HepG2 (cell line): ENCODE results near the gene SV2B. TPM values are rescaled to one million over a fixed set of nuclear protein-coding genes. Genes with fewer than 3 reads are reported as not detected.

Experiments
- ATAC-seq: fragments of 200-7000 bp; cut with Tn5 transposase; 3 replicates; pipeline ENCODE4 v1.9.1; 2020; ENCODE audit warnings: mild to moderate bottlenecking, moderate library complexity
- BruUV-seq: library from RNA; stranded (reverse); fragments of 400-500 nt; replicated peaks from 2 replicates; lab custom pipeline; 2021; lab: Mats Ljungman, UMichigan
- CTCF ChIA-PET: fragments of 300-600 bp; formaldehyde crosslinking; extraction: SDS; loops from one replicate; lab custom pipeline; 2021; ENCODE audit warnings: low total read pairs, inconsistent platforms, low intra/inter-chr PET ratio; lab: Yijun Ruan, JAX
- POLR2A ChIA-PET: fragments of 350-600 bp; sonication (Branson Sonifier 250); formaldehyde crosslinking; loops from one replicate; lab custom pipeline; 2020; ENCODE audit warnings: antibody characterized with exemption, inconsistent platforms; lab: Yijun Ruan, JAX
- DNase-seq: peaks from one replicate; pipeline ENCODE4 v3.0.0-alpha.2; 2015; ENCODE audit warnings: low spot score
- FAIRE-seq: peaks from 3 replicates; lab custom pipeline; 2011; peaks lifted over from hg19 to GRCh38; lab: Jason Lieb, UNC
- H2AFZ ChIP-seq: one replicate; pipeline ENCODE4 v1.6.1; 2011; ENCODE audit warnings: low read length, inconsistent platforms
- H3K27ac ChIP-seq: fragments of 300-600 bp; 3 replicates; pipeline ENCODE4 v1.8.0; 2011; ENCODE audit warnings: mixed run types, mild to moderate bottlenecking, mixed read lengths, low read length, inconsistent platforms; ENCODE audit not compliant: insufficient read depth; ENCODE audit errors: extremely low read length
- H3K27me3 ChIP-seq, 2 experiments: fragments of 200-600 bp in 1 of 2; 2 replicates in 1 of 2; 3 replicates in 1 of 2; pipeline versions ENCODE4 v1.6.0 to v1.8.0; 2011; ENCODE audit warnings: low read length in 2 of 2, mild to moderate bottlenecking in 2 of 2, moderate library complexity in 2 of 2, inconsistent platforms in 1 of 2; ENCODE audit not compliant: insufficient read depth in 2 of 2, control insufficient read depth in 1 of 2
- H3K36me3 ChIP-seq, 2 experiments: fragments of 200-600 bp in 1 of 2; replicated peaks in 1 of 2; 2 replicates in 1 of 2; 3 replicates in 1 of 2; pipeline versions ENCODE4 v1.5.1 to v1.8.0; 2011; ENCODE audit warnings: low read length in 2 of 2, inconsistent platforms in 1 of 2; ENCODE audit not compliant: insufficient read depth in 2 of 2, control insufficient read depth in 1 of 2
- H3K4me1 ChIP-seq: 2 replicates; pipeline ENCODE4 v1.5.1; 2012; ENCODE audit warnings: low read length, inconsistent platforms; ENCODE audit not compliant: insufficient read depth
- H3K4me2 ChIP-seq: 2 replicates; pipeline ENCODE4 v1.6.0; 2011; ENCODE audit warnings: low read depth, low read length, inconsistent platforms
- H3K4me3 ChIP-seq, 3 experiments: fragments of 200-600 bp in 1 of 3; sonication (generic), shearing (Covaris generic) in 1 of 3; replicated peaks in 1 of 3; 2 replicates each; pipeline ENCODE4 v1.5.1; 2011 to 2016; ENCODE audit warnings: low read length in 3 of 3, inconsistent platforms in 2 of 3, low read depth in 2 of 3, mild to moderate bottlenecking in 2 of 3, control low read depth in 1 of 3, mixed read lengths in 1 of 3; ENCODE audit not compliant: insufficient read depth in 1 of 3
- H3K79me2 ChIP-seq: one replicate; pipeline ENCODE4 v1.6.1; 2011; ENCODE audit warnings: low read length, inconsistent platforms; ENCODE audit not compliant: insufficient read depth
- H3K9ac ChIP-seq: 2 replicates; pipeline ENCODE4 v1.6.0; 2011; ENCODE audit warnings: mild to moderate bottlenecking, low read depth, low read length, inconsistent platforms; ENCODE audit not compliant: insufficient read depth
- H3K9me3 ChIP-seq: 2 replicates; pipeline ENCODE4 v1.5.1; 2012; ENCODE audit warnings: mild to moderate bottlenecking, low read length
- H4K20me1 ChIP-seq: 2 replicates; pipeline ENCODE4 v1.6.0; 2011; ENCODE audit warnings: inconsistent platforms, mild to moderate bottlenecking, low read length, moderate library complexity; ENCODE audit not compliant: insufficient read depth
- ATF7 ChIP-seq, 2 experiments: fragments of 450-650 bp in 1 of 2; sonication (generic) in 1 of 2; formaldehyde crosslinking in 1 of 2; IDR thresholded peaks; 2 replicates each; pipeline versions ENCODE4 v1.4.0 to v1.6.1; 2016 to 2020; ENCODE audit warnings: antibody characterized with exemption in 1 of 2, mild to moderate bottlenecking in 1 of 2, missing genetic modification reagents in 1 of 2
- JARID2 ChIP-seq: sonication (generic); formaldehyde crosslinking; IDR thresholded peaks from 2 replicates; pipeline ENCODE4 v1.8.1; 2023; ENCODE audit warnings: missing genetic modification reagents, inconsistent platforms; ENCODE audit not compliant: insufficient replicate concordance
- MTF1 ChIP-seq: sonication (generic); formaldehyde crosslinking; IDR thresholded peaks from 2 replicates; pipeline ENCODE4 v1.5.0; 2020; ENCODE audit warnings: missing genetic modification reagents
- TGIF2 ChIP-seq: IDR thresholded peaks from 2 replicates; pipeline ENCODE4 v1.6.1; 2016; ENCODE audit warnings: control low read depth, missing compliant biosample characterization
- ZFP90 ChIP-seq: sonication (generic); formaldehyde crosslinking; IDR thresholded peaks from 2 replicates; pipeline ENCODE4 v1.8.0; 2022; ENCODE audit warnings: missing genetic modification reagents, mild to moderate bottlenecking, inconsistent platforms, borderline replicate concordance
- ZNF484 ChIP-seq: sonication (generic); formaldehyde crosslinking; IDR thresholded peaks from 2 replicates; pipeline ENCODE4 v1.5.1; 2020; ENCODE audit warnings: mild to moderate bottlenecking, low read depth, missing genetic modification reagents, borderline replicate concordance
- ZNF501 ChIP-seq: sonication (generic); formaldehyde crosslinking; IDR thresholded peaks from 2 replicates; pipeline ENCODE4 v1.5.1; 2020; ENCODE audit warnings: mild to moderate bottlenecking, moderate library complexity, missing genetic modification reagents
- ZNF598 ChIP-seq: sonication (generic); formaldehyde crosslinking; IDR thresholded peaks from 2 replicates; pipeline ENCODE4 v1.5.1; 2020; ENCODE audit warnings: mild to moderate bottlenecking, missing genetic modification reagents, borderline replicate concordance
- ZSCAN20 ChIP-seq: sonication (generic); formaldehyde crosslinking; IDR thresholded peaks from 2 replicates; pipeline ENCODE4 v1.4.0; 2020; ENCODE audit warnings: missing genetic modification reagents, mild to moderate bottlenecking, borderline replicate concordance
- WGBS: methylation state at CpG from one replicate; pipeline ENCODE4 v1.1.6; 2017; ENCODE audit warnings: low lambda C conversion rate; 5-methylcytosine and 5-hydroxymethylcytosine counted together
- in situ Hi-C: cut with HindIII; loops from 2 replicates; pipeline ENCODE4 v1.10.0; 2017; ENCODE audit warnings: low pct_unique_long_range_greater_than_20kb; ENCODE audit not compliant: extremely low pct_ligation_motif_present
- intact Hi-C: fragments of 100-400 bp; cut with micrococcal nuclease; formaldehyde crosslinking; loops from one replicate; pipeline ENCODE4 v1.10.0; 2022; ENCODE audit not compliant: unreplicated experiment
- polyA plus RNA-seq, 8 experiments: library from polyadenylated mRNA; depleted of rRNA in 3 of 8; stranded (reverse) in 7 of 8; unstranded in 1 of 8; fragments of >200 nt; fragmentation: Illumina TruSeq in 4 of 8; extraction: Trizol in 4 of 8; gene quantifications; 2 replicates each; pipeline versions ENCODE4 v1.2.1 to v1.2.3, GENCODE V29; 2011 to 2016; ENCODE audit warnings: low read depth in 4 of 8, missing spikeins in 1 of 8, mixed read lengths in 1 of 8; ENCODE audit not compliant: insufficient read depth in 1 of 8
- total RNA-seq, 5 experiments: library from RNA; depleted of rRNA; stranded (reverse); fragments of >200 nt; fragmentation: Illumina TruSeq; extraction: Trizol; gene quantifications; 2 replicates each; pipeline ENCODE4 v1.2.3, GENCODE V29; 2016; ENCODE audit warnings: low read depth in 1 of 5
- TF ChIP-seq, protein P1 (sequence below): sonication (generic); formaldehyde crosslinking; IDR thresholded peaks from 2 replicates; pipeline ENCODE4 v1.5.0; 2020; ENCODE audit warnings: missing genetic modification reagents
- TF ChIP-seq, protein P2 (sequence below): sonication (generic); formaldehyde crosslinking; IDR thresholded peaks from 2 replicates; pipeline ENCODE4 v1.5.1; 2020; ENCODE audit warnings: mild to moderate bottlenecking, missing genetic modification reagents, moderate library complexity
- TF ChIP-seq, protein P3 (sequence below): sonication (generic); formaldehyde crosslinking; IDR thresholded peaks from 2 replicates; pipeline ENCODE4 v1.5.0; 2020; ENCODE audit warnings: mild to moderate bottlenecking, missing genetic modification reagents, borderline replicate concordance
- TF ChIP-seq, protein P4 (sequence below): fragments of 450-650 bp; IDR thresholded peaks from 2 replicates; pipeline ENCODE4 v1.6.1; 2016

Gene SV2B
- total and polyA plus RNA-seq, 2 of the 13 experiments (the other 11 are each of a cell fraction or from before 2014, with no cell fraction given) = not detected

DNA sequence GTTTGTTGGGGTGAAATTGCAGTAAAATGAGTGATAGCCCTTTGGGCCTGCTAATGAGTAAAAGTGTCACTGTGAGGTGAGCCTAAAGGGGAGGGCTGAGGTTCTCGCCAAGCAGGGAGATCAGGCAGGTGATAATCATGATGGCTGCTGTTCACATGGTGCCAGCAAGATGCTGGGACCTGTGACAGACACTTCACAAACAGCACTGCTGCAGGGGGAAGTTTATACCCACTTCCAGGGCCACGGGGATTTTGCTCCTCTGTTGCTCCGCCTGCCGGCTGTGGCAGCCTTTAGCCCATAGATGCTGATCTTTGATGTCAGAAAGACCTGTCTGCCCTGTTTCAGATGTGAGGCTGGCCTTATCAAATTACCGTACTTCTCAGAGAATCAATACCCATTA, 96.7 kb downstream of the SV2B start:
- peaks cover 0 to 3% of the 10 kb centered on the region in 2 experiments; a peak in 1 of 5 replicates for H3K27me3 ChIP-seq
- ATAC-seq (no peak), FAIRE-seq (no peak), DNase-seq (no peak)
- H2AFZ ChIP-seq = no peak overlapping the region
- H4K20me1 ChIP-seq = no peaks in the 10 kb centered on the region
- no peaks in the 10 kb centered on the region for H3K79me2 ChIP-seq
- intact Hi-C loops (no loop called here), in situ Hi-C loops (no loop called here)
- no peaks in the 10 kb centered on the region for H3K36me3 ChIP-seq
- H3K4me3 ChIP-seq = no peak overlapping the region
- no peak overlapping the region for H3K9ac ChIP-seq
- no peaks in the 10 kb centered on the region for H3K4me1 ChIP-seq
- TF ChIP-seq JARID2 (CRISPR knock-in tag) (no peak), ZNF501 (CRISPR knock-in tag) (no peak), ZNF598 (no peak), MTF1 (no peak), ZFP90 (CRISPR knock-in tag) (no peak), TGIF2 (CRISPR knock-in tag) (no peak), ATF7 (IDR thresholded peaks at IDR 0.05) (no peak), ATF7 (CRISPR knock-in tag; IDR thresholded peaks at IDR 0.05) (no peak), ZSCAN20 (CRISPR knock-in tag) (no peak), ZNF484 (CRISPR knock-in tag) (no peak)
- TF ChIP-seq, protein P1, sequence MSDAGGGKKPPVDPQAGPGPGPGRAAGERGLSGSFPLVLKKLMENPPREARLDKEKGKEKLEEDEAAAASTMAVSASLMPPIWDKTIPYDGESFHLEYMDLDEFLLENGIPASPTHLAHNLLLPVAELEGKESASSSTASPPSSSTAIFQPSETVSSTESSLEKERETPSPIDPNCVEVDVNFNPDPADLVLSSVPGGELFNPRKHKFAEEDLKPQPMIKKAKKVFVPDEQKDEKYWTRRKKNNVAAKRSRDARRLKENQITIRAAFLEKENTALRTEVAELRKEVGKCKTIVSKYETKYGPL (CRISPR knock-in tag) = no peak
- TF ChIP-seq, protein P2, sequence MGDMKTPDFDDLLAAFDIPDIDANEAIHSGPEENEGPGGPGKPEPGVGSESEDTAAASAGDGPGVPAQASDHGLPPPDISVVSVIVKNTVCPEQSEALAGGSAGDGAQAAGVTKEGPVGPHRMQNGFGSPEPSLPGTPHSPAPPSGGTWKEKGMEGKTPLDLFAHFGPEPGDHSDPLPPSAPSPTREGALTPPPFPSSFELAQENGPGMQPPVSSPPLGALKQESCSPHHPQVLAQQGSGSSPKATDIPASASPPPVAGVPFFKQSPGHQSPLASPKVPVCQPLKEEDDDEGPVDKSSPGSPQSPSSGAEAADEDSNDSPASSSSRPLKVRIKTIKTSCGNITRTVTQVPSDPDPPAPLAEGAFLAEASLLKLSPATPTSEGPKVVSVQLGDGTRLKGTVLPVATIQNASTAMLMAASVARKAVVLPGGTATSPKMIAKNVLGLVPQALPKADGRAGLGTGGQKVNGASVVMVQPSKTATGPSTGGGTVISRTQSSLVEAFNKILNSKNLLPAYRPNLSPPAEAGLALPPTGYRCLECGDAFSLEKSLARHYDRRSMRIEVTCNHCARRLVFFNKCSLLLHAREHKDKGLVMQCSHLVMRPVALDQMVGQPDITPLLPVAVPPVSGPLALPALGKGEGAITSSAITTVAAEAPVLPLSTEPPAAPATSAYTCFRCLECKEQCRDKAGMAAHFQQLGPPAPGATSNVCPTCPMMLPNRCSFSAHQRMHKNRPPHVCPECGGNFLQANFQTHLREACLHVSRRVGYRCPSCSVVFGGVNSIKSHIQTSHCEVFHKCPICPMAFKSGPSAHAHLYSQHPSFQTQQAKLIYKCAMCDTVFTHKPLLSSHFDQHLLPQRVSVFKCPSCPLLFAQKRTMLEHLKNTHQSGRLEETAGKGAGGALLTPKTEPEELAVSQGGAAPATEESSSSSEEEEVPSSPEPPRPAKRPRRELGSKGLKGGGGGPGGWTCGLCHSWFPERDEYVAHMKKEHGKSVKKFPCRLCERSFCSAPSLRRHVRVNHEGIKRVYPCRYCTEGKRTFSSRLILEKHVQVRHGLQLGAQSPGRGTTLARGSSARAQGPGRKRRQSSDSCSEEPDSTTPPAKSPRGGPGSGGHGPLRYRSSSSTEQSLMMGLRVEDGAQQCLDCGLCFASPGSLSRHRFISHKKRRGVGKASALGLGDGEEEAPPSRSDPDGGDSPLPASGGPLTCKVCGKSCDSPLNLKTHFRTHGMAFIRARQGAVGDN (CRISPR knock-in tag) = no peak
- TF ChIP-seq, protein P3, sequence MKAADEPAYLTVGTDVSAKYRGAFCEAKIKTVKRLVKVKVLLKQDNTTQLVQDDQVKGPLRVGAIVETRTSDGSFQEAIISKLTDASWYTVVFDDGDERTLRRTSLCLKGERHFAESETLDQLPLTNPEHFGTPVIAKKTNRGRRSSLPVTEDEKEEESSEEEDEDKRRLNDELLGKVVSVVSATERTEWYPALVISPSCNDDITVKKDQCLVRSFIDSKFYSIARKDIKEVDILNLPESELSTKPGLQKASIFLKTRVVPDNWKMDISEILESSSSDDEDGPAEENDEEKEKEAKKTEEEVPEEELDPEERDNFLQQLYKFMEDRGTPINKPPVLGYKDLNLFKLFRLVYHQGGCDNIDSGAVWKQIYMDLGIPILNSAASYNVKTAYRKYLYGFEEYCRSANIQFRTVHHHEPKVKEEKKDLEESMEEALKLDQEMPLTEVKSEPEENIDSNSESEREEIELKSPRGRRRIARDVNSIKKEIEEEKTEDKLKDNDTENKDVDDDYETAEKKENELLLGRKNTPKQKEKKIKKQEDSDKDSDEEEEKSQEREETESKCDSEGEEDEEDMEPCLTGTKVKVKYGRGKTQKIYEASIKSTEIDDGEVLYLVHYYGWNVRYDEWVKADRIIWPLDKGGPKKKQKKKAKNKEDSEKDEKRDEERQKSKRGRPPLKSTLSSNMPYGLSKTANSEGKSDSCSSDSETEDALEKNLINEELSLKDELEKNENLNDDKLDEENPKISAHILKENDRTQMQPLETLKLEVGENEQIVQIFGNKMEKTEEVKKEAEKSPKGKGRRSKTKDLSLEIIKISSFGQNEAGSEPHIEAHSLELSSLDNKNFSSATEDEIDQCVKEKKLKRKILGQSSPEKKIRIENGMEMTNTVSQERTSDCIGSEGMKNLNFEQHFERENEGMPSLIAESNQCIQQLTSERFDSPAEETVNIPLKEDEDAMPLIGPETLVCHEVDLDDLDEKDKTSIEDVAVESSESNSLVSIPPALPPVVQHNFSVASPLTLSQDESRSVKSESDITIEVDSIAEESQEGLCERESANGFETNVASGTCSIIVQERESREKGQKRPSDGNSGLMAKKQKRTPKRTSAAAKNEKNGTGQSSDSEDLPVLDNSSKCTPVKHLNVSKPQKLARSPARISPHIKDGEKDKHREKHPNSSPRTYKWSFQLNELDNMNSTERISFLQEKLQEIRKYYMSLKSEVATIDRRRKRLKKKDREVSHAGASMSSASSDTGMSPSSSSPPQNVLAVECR (CRISPR knock-in tag) = no peak
- TF ChIP-seq, protein P4, sequence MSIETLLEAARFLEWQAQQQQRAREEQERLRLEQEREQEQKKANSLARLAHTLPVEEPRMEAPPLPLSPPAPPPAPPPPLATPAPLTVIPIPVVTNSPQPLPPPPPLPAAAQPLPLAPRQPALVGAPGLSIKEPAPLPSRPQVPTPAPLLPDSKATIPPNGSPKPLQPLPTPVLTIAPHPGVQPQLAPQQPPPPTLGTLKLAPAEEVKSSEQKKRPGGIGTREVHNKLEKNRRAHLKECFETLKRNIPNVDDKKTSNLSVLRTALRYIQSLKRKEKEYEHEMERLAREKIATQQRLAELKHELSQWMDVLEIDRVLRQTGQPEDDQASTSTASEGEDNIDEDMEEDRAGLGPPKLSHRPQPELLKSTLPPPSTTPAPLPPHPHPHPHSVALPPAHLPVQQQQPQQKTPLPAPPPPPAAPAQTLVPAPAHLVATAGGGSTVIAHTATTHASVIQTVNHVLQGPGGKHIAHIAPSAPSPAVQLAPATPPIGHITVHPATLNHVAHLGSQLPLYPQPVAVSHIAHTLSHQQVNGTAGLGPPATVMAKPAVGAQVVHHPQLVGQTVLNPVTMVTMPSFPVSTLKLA = no peak
- no peaks in the 10 kb centered on the region for H3K9me3 ChIP-seq
- CTCF ChIA-PET = no interaction called here
- no TSS peak for BruUV-seq
- no peak overlapping the region for H3K4me2 ChIP-seq
- no peak overlapping the region for H3K27ac ChIP-seq
- WGBS = 64% methylated on average over 1 of the region's 5 CpGs
- POLR2A ChIA-PET = no interaction called here
